A549 (cell line): ENCODE data around the gene TNFSF15.

Source experiments
- BHLHE40 ChIP-seq: IDR thresholded peaks from 2 replicates; pipeline ENCODE4 v1.6.1; 2012; ENCODE audit warnings: low read depth, low read length, inconsistent platforms
- CTCF ChIP-seq: fragments of >200 bp; sonication (Bioruptor Twin); formaldehyde crosslinking; IDR thresholded peaks from 3 replicates; pipeline ENCODE4 v1.5.1; 2016
- EP300 ChIP-seq, 2 experiments: fragments of >200 bp; sonication (Bioruptor Twin); formaldehyde crosslinking; IDR thresholded peaks; 2 replicates in 1 of 2; 3 replicates in 1 of 2; pipeline ENCODE4 v1.6.1; 2016 to 2017
- POLR2A ChIP-seq: IDR thresholded peaks from 2 replicates; pipeline ENCODE4 v1.6.1; 2012; ENCODE audit warnings: mild to moderate bottlenecking, low read length
- TF ChIP-seq, protein P1 (sequence below): fragments of 150-350 bp; IDR thresholded peaks from 2 replicates; pipeline ENCODE4 v1.6.1; 2014; ENCODE audit warnings: low read depth, mild to moderate bottlenecking, low read length

- no peak for TF ChIP-seq EP300 (IDR thresholded peaks at IDR 0.05)
- no peak for TF ChIP-seq CTCF
- TF ChIP-seq, protein P1, sequence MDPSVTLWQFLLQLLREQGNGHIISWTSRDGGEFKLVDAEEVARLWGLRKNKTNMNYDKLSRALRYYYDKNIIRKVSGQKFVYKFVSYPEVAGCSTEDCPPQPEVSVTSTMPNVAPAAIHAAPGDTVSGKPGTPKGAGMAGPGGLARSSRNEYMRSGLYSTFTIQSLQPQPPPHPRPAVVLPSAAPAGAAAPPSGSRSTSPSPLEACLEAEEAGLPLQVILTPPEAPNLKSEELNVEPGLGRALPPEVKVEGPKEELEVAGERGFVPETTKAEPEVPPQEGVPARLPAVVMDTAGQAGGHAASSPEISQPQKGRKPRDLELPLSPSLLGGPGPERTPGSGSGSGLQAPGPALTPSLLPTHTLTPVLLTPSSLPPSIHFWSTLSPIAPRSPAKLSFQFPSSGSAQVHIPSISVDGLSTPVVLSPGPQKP: no peak
- no peak for TF ChIP-seq POLR2A
- TF ChIP-seq BHLHE40: no peak
Measured at GRCh38 chr9:114798780-114799427, 6.9 kb downstream of the TNFSF15 start.
